HG02642 (cell line): ENCODE results near the gene RIOK2.
"Not testable (repeated sequence)": the region's sequence is repeated elsewhere in the genome, so short reads cannot be mapped to it uniquely, and the experiment has no call there.

Source experiments
- ATAC-seq: cut with Tn5 transposase; IDR thresholded peaks from one replicate; pipeline ENCODE4 v1.9.1; 2021; ENCODE audit warnings: mild to moderate bottlenecking; ENCODE audit not compliant: unreplicated experiment, poor library complexity

The RIOK2 gene

DNA sequence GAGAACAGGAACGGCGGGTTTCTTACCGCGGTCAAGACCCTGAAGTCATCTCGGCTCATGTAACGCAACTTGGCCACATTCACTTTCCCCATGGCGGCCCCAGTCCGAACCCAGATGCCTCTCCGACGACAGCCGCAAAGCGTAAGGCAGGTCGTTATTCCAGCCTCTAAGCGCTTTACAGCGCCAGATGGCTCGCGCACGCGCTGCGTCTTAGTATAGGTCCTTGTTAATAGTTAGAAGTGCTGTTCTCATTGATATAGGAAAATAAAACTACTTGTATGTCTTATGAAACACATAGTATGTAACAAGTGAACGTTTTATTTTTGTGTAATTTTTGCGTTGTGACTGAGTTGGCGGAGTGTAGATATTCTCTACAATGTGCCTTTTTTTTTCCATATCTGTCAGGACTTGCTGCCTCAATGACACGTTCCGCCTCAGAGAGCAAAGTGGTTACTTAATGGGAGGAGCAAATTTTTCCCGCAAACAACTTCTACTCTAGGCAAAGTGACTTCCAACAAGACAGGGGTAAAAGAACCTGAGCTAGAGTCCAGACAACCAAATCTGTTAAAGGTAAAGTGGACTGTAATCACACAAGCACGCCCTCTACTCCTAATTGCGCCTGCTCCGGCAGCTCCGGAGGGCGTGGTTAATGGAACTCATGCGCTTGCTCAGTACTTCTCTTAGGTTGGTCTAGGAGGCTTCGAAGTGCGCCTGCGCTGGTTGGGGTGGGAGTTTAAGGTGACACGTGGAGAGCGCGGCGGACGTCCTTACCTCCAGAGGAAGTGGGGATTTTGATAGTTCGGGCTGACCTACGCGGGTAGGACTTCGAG, at the start of gene RIOK2:
Gene RIOK2 (minus strand): TSS at position 148 of the 830 bp plus-strand sequence. CDS start 56 bp downstream, at position 92.
- peak; percentile 94 for ATAC-seq

- peak; percentile 84 for ATAC-seq
These were observed 48.1 kb upstream of the RIOK2 start for GRCh38 chr5:97231025-97231636.

GRCh38 chr5:97229688-97230285, 46.7 kb upstream of the RIOK2 start:
- no peak for ATAC-seq

- ATAC-seq = no peak
These were observed 46.1 kb upstream of the RIOK2 start for GRCh38 chr5:97229196-97229595.

DNA sequence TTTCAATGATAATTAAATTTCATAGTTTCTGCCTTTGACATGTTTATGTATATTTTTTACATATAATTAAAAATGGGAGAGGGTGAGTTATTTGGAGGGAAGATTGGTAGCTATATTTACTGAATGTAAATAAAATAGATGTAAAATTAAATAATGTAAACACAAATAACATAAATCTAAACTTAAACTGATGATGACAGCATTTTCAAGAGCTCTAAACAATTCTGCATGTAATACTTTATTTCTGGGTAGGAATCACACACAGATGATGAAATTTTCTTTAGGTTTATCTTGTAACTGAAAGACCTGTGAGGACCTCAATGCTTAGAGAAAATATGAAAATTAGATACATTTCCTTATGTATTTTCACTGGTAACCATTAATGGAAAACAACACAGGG, 42.2 kb upstream of the RIOK2 start:
- ATAC-seq = no peak

- ATAC-seq = no peak
These were observed 41.2 kb upstream of the RIOK2 start for GRCh38 chr5:97224112-97224750.

DNA sequence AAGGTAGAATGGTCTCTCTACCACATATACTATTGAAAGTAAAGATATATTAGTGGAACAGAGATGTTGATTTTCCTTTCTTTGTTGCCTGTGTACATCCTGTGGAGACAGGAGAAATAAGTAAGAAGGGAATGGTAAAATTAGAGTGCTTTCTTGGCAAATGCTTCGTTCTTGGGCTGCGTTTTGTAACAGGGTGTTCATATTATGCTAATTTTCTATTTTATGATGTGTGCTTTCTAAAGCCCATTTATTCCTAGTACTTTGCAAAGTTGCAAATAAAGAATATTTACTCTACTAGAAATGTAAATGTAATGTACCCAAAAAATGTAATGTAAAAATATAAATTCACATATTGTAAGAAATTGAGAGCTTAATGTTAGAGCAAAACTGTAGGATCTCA, 40.5 kb upstream of the RIOK2 start:
- no peak for ATAC-seq

DNA sequence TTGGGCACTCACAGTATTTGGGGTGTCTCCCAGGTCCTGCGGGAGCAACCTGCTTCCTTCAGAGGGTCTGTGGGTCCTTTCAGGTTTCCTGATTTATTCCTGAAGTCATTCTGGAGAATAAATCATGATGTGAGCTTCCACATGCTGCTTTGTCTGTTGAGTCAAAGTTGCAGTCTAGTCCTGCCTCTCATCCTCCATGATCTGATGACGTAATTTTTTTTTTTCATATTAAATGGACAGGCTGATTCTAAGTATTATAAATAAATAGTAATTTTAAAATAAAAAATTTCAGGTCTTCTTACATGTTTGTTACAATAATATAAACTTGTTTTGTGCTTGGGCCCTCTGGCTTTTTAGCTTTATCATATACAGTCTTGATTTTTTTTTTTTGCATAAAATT, 26.3 kb upstream of the RIOK2 start:
- ATAC-seq = no peak

DNA sequence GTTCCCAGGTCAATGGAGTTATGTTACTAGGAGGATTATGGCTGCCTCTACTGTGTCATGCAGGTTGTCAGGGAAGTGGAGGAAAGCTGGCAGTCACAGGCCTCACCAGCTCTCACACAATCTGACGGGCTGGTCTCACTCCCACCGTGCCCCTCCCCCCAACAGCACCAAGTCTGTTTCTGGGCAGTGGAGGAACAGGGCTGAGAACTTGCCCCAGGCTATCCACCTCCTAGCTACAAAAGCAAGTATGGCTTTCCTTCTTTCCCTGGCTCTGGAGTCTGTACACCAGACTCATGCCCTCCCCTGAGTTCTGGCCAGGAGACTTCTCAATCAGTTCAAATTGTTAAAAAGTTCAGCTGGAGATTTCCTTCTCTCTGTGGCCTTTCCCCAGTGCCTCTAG, 25.7 kb upstream of the RIOK2 start:
- no peak for ATAC-seq

GRCh38 chr5:97208184-97208713, 25.2 kb upstream of the RIOK2 start:
- no peak for ATAC-seq

GRCh38 chr5:97194366-97194765, 11.3 kb upstream of the RIOK2 start:
- no peak for ATAC-seq

DNA sequence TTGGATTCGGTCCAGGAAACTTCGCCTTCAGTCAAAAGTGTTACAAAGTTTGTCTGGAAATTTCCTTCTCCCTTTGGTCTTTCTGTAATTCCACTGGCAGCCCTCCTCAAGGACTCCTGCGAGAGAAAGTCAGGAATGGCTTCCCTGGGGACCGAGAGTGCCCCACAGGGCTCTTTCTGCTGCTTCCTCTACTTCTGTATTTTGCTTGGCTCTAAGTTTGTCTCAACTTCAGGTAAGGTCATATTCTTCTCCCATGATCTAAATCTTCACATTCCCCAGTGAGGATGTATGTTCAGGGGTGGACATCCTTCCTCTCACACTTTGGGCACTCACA, 10.3 kb upstream of the RIOK2 start:
- ATAC-seq = no peak

DNA sequence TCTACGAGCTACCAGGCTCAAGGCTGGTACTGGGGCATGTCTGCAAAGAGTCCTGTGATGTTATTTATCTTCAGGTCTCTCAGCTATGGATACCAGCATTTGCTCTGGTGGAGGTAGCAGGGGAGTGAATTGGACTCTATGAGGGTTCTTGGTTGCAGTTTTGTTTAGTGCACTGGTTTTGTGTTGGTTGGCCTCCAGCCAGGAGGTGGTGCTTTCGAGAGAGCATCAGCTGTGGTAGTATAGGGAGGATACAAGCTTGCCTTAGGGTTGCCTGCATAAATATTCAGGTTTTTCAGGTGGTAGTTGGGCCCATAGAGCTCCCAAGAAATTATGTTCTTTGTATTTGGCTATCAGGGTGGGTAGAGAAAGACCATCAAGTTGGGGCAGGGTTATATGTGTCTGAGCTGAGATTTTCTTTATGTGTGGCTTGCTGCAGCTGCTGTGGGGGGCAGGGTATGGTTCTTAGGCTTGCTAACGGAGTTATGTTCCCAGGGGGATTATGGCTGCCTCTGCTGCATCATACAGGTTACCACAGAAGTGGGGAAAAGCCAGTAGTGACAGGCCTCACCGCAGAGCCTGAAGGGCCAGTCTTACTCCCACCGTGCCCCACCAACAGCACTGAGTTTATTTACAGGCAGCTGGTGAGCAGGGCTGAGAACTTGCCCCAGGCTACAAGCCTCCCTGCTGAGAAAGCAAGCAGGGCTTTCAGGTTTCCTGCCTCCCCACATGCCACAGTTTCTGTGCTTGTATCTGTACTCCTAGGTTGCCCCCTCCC, 9.7 kb upstream of the RIOK2 start:
- peak; percentile 79 for ATAC-seq

DNA sequence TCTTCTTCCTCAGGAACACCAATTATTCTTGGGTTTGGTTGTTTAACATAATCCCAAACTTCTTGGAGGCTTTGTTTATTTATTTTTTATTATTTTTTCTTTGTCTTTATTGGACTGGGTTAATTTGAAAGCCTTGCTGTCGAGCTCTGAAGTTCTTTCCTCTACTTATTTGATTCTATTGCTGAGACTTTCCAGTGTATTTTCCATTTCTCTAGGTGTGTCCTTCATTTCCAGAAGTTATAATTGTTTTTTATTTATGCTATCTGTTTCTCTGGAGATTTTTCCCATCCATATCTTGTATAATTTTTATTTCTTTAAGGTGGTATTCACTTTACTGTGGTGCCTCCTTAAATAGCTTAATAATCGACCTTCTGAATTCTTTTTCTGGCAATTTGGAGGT, 8.8 kb upstream of the RIOK2 start:
- no peak for ATAC-seq

- ATAC-seq = not testable (repeated sequence)
These were observed 6.5 kb upstream of the RIOK2 start for GRCh38 chr5:97189523-97189922.

- no peak for ATAC-seq
These were observed 825 bp upstream of the RIOK2 start for GRCh38 chr5:97183930-97184213.

GRCh38 chr5:97182571-97183099, 412 bp downstream of the RIOK2 start:
- no peak for ATAC-seq

- ATAC-seq = no peak
These were observed 1.0 kb downstream of the RIOK2 start for GRCh38 chr5:97181856-97182545.

DNA sequence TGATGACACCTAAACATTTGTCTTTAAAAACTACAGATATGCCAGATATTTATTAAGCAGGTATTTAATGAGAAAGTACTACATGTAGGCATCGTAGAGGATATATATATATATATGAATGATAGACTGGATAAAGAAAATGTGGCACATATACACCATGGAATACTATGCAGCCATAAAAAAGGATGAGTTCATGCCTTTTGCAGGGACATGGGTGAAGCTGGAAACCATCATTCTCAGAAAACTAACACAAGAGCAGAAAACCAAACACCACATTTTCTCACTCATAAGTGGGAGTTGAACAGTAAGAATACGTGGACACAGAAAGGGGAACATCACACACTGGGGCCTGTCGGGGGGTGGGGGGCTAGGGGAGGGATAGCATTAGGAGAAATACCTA, 3.6 kb downstream of the RIOK2 start:
- ATAC-seq = not testable (repeated sequence)

- no peak for ATAC-seq
These were observed 10.8 kb downstream of the RIOK2 start for GRCh38 chr5:97172227-97172626.
